NB4 (cell line): ENCODE measurements around the gene ENPP3.

Experiments used
- CTCF ChIP-seq: IDR thresholded peaks from one replicate; pipeline ENCODE4 v1.5.1; 2012; ENCODE audit warnings: low read depth, low read length
- MAX ChIP-seq: IDR thresholded peaks from 2 replicates; pipeline ENCODE4 v1.6.1; 2011; ENCODE audit warnings: low read depth, low read length
- MYC ChIP-seq: IDR thresholded peaks from 2 replicates; pipeline ENCODE4 v1.6.1; 2011; ENCODE audit warnings: low read depth, low read length
- POLR2A ChIP-seq: IDR thresholded peaks from 2 replicates; pipeline ENCODE4 v1.6.1; 2011; ENCODE audit warnings: mild to moderate bottlenecking; ENCODE audit not compliant: insufficient read length; ENCODE audit errors: extremely low read depth

GRCh38 chr6:131613296-131613925 is 23.7 kb upstream of the ENPP3 start:
- no peak for TF ChIP-seq CTCF
- TF ChIP-seq POLR2A: no peak
- no peak for TF ChIP-seq MAX
- TF ChIP-seq MYC: no peak
